Tongue (tissue), 2 donors: ENCODE results near the gene ATP9B. TPM values are rescaled to one million over a fixed set of nuclear protein-coding genes. Genes with fewer than 3 reads are reported as not detected.

ENCODE experiments used
- DNase-seq: peaks from one replicate; pipeline ENCODE4 v3.0.0-alpha.2; 2015
- total RNA-seq: library from RNA; depleted of rRNA; stranded (reverse); fragments of >200 nt; gene quantifications from one replicate; pipeline ENCODE4 v1.2.3, GENCODE V29; 2014

ATP9B gene
- total RNA-seq, 1 donor from 2014 or later: 84.5 TPM

DNA sequence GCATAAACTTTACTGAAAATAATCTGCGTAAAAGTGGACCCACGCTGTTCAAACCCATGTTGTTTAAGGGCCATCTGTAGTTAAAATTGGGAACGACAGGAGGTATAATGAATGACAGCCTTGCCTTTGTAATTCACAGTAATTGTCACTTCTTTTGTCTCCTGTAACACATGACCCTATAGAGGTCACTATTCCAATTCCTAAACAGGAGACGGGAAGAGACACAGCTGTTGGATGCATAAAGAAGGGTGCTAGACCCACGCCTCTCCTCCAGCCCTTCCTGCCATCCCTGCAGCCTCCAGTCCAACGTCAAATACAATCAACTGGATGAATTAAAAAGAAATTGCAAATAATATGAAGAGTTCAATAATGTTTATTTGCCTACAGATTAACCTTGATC is 263.5 kb downstream of the ATP9B start:
- DNase-seq: no peak

DNA sequence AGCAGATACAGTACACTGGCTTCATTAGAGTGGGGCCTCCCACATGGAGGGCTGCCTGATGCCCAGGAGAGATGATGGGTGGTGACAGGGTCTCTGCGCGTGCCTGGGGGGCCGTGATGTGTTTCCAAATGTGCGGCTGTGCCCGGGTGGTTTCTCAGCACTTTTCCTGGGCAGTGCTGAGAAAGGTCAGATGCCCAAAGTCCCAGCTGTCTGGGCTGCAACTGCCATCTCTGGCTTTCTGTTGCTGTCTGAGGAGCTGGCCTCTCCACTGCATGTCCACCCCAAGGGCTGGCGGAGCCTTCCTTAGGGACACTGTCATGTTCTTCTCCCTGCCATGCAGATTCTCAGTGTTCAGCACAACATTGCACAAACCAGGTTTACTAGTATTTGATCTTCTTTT is 263.9 kb downstream of the ATP9B start:
- DNase-seq: no peak

DNA sequence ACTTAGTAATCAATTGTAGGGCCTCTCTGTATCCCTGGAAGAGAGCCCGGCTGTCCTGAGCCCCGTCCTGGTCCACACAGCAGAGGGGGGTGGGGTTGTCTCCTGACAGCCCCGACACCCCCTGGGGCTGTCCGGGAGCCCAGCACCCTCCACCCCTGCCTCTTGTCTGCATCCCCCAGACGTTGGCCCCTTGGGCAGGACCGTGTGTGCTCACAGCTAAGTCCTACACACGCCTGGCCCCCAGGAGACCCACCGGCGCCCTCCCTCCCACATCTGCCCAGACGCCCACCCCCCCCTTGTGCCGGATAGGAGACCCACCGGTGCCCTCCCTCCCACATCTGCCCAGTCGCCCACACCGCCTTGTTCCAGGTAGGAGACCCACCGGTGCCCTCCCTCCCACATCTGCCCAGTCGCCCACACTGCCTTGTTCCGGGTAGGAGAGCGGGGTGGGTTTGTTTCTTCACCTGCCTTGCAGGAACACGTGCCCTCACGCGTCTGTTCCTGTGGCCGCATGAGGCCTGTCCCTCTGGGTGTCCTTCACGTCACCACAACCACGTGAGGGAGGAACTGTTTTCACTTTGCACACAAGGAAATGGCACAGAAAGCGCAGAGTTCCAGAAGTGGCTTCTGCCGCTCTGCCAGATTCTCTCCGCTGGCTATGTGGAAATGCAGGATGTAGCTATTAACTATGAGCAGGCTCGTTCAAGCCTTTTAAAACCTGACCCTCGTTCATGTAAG is 265.5 kb downstream of the ATP9B start:
- DNase-seq: no peak

DNA sequence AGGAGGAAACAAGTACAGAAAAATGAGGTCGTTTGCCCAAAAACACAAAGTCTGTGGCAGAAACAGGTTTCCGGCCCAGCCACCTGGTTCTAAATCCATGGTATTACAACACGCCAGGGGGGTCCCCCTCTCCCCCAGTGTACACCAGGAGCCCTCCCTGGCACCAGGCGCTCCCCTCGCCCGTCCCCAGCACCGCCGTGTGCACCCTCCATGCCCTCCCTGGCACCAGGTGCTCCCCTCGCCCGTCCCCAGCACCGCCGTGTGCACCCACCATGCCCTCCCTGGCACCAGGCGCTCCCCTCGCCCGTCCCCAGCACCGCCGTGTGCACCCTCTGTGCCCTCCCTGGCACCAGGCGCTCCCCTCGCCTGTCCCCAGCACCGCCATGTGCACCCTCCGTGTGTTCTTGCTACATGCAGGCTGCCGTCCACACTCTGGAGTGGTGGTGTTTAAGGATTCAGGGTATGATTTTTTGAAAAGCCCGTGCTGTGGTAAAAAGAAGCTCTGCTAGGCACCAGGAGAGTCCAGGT is 266.7 kb downstream of the ATP9B start:
- no peak for DNase-seq

DNA sequence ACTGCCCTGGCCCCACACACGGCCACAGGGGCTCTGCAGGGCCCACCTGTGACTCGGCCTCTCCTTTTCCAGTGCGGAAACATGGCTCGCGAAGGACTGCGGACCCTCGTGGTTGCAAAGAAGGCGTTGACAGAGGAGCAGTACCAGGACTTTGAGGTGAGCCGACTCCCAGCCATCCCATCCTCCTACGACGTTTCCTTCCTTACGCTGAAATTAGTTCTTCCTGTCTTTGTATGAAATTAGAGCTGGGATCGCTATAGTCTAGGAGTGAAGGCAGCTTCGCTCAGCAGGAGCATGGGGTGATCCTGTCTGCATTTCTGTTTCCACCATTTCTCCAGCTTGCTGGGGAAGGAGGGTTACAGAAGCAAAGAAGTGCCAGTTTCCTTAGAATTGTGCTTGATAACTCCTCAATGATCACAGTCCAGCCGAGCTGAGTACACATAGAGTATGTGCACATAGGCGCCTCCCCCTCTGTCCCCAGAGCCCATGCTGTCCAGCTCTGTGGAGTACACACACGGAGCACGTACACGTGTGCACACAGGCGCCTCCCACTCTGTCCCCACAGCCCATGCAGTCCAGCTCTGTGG is 267.5 kb downstream of the ATP9B start:
- DNase-seq: no peak

DNA sequence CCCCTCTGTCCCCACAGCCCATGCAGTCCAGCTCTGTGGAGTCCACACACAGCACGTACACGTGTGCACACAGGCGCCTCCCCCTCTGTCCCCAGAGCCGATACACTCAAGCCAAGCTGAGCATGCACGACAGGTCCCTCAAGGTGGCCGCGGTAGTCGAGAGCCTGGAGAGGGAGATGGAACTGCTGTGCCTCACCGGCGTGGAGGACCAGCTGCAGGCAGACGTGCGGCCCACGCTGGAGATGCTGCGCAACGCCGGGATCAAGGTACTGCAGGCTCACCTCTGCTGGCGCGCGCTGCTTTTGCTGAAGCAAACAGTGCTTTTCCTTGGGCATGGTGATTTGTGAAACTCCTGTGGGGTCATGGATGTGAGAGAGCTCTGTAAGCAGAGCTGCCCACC is 268.0 kb downstream of the ATP9B start:
- no peak for DNase-seq

DNA sequence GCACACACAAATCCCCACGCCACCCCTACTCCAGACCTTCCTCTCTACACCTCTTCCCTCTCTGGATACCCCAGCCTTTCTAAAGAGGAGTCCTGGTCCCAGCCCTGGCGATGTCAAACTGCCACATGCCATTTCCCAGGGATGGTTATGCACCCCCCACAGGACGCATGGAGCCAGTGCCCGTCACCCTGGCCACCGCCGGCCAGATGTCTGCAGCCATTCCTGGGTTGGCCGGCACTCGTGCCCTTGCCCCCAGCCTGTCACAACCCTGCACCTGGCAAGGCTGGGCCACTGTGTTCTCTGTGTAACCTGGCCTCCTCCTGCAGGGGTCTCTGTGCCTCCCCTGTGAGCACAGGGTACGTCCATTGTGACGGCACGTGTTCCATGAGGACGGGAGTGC is 268.4 kb downstream of the ATP9B start:
- no peak for DNase-seq

DNA sequence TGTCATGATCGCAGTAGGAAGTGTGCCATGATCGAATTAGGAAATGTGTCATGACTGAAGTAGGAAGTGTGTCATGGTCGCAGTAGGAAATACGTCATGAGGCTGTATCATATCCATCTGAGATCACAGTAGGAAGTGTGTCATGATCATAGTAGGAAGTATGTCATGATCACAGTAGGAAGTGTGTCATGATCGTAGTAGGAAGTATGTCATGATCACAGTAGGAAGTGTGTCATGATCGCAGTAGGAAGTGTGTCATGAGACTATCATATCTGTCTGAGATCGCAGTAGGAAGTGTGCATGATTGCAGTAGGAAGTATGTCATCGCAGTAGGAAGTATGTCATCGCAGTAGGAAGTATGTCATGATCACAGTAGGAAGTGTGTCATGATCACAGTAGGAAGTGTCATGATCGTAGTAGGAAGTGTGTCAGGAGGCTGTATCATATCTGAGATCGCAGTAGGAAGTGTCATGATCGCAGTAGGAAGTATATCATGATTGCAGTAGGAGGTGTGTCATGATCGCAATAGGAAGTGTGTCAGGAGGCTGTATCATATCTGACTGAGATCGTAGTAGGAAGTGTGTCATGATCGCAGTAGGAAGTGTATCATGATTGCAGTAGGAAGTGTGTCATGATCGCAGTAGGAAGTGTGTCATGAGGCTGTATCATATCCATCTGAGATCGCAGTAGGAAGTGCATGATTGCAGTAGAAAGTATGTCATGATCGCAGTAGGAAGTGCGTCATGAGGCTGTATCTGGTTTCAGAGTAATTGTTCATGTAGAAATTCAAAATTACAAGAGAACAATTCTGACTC is 270.1 kb downstream of the ATP9B start:
- DNase-seq: no peak

DNA sequence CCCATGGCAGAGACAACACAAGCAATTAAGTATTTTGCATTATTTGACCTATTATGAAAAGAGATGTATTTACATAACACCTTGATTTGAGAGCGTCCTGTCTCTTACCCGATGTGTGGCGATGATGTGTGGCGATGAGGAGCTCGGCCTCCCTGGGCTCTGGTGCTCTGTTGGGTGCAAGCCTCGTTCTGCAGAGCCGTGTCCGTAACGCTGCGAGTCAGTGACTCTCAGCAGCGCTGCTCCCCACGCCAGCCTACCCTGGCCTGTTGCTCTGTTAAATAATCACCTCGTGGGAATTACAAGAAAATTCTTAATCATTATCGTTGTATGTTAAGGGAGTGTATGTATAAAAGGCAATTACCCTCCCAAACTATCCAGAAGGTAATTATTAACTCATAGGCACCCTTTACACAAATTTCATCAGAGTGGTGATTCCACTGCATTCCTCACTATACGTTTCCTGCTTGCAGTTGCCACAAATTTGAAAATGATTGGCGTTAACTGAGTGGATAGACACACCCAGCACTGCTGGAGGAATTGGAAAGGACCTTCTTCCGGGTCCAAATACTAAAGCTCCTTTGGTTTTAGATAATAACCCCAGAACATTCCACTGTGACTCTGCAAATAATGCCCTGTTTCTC is 274.5 kb downstream of the ATP9B start:
- no peak for DNase-seq

DNA sequence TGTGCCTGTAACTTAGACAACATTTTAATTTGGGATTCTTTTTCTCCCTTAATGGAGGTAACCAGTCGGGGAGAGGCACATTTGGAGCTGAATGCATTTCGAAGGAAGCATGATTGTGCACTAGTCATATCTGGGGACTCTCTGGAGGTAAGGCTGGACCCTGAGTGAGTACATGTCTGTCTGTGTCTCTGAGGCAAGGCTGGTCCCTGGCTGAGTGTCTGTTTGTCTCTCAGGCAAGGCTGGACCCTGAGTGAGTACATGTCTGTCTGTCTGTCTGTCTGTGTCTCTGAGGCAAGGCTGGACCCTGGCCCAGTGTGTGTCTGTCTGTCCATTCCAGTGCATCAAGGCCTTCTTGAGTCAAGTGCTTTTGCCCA is 275.0 kb downstream of the ATP9B start:
- DNase-seq: no peak

DNA sequence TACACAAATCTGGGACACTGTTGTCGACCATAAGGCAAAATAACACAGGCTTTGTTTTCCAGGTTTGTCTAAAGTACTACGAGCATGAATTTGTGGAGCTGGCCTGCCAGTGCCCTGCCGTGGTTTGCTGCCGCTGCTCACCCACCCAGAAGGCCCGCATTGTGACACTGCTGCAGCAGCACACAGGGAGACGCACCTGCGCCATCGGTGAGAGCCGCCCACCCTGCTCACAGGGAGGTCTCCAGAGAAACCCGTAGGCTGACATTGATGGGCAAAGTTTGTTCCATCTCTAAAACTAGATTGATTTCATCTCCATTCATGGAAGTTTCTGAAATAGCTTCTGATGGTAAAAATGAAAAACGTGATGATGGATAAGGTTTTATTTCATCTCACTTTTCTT is 276.2 kb downstream of the ATP9B start:
- no peak for DNase-seq

DNA sequence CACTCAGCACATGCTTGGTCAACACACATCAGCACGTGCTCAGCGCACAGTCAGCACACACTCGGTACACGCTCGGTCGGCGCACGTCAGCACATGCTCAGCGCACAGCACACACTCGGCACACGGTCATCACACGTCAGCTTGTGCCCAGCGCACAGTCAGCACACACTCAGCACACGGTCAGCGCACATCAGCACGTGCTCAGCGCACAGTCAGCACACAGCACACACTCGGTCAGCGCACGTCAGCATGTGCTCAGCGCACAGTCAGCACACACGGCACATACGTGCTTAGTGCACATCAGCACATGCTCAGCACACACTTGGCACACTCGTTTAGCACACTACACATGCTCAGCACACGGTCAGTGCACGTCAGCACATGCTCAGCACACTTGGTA is 276.8 kb downstream of the ATP9B start:
- DNase-seq: no peak

DNA sequence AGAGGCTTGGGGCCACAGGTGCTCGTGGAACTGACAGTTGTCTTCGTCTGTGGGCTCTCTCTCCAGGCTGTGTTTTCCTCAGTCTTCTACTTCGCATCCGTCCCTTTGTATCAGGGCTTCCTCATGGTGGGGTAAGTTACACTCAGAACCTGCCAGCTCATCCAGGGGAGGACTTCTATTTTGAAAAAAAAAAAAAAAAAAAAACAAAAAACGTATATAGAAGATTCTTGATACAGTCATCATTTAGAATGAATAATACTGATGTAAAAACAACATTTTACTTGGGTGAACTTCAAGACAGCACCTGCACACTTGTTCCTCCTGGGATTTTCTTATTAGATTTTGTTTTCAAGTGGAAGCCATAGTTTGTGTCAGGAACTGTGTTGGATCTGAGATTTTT is 278.9 kb downstream of the ATP9B start:
- DNase-seq: no peak

DNA sequence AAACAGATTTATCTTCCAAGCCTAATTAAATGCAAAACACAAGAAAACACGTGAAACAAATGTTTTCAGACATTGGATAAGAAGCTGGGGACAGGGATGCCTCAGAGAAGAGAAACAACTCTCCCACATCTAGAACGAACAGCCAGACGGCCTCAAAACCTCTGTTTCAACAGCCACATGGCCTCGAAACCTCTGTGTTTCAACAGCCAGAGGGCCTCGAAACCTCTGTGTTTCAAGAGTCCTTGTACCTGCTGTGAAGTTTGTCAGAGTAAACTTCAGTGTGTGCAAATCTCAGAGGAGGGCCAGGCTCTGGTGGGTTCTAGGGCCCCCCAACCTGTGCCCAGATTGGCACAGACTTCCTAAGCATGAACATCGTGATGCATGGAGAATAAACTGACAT is 283.2 kb downstream of the ATP9B start:
- DNase-seq: no peak

DNA sequence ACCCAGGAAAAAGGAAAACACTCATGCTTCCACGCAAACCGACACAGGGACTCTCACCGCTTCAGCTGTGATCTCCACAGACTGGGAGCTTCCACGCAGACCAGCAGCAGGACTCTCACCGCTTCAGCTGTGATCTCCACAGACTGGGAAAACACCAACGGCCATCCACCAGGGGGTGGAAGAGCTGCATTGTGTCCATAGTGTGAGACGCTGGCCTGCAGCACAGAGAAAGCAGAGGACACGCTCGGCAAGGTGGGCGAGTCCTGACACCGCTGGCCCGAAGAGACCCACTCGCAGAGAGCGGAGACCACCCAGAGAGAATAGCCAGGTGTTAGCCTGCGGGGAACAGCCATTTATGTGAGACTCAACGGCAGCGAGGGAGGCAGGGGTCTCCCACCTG is 284.1 kb downstream of the ATP9B start:
- no peak for DNase-seq

DNA sequence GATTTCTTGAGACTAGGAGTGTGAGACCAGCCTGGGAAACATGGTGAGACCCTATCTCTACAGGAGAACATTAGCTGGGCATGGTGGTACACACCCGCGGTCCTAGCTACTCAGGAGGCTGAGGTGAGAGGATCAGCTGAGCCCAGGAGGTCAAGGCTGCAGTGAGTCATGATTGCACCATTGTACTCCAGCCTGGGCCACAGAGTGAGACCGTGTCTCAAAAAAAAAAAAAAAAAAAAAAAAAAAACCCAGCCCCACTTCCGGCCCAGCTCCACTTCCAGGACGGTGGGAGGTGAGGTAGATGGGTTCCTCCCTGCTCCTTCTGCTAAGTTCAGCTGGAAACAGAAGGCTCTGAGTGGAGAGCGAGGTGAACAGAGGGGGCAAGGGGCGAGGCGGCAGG is 285.2 kb downstream of the ATP9B start:
- no peak for DNase-seq

DNA sequence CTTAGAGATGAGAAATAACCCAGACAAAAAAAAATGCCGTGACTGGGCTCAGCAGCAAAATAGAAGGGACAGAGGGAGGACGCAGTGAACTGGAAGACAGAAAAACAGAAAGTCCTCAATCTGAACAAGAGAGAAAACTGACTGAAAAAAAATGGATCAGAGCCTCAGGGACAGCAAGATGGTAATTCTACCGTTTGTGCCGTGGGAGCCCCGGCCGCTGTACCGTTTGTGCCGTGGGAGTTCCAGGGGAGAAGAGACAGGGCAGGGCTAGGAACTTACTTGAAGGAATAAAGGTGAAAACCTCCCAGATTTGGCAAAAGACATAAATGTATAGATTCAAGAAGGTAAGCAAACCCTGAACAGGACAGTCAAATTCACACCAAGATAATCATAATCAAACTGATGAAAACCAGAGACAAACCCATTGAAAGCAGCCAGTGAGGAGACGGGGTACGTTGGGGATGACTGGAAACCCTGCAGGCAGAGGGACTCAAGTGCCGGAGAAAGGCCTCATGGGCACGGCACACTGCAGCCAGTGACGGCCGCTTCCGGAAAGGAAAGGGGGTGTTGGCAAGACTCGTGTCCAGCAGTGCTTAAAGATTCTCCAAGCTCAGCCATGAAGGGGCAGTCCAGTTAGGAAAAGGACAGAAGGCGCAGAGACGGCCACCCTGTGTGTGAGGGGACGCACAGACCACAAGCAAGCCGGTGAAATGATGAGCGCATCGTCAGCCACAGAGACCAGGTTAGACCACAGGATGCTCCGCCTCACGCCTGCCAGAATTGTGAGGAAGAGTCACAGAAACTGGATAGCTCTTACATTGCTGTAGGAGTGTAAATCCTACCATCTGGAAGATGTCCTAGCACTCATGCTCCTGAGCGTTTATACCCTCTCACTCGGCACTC is 286.5 kb downstream of the ATP9B start:
- no peak for DNase-seq

DNA sequence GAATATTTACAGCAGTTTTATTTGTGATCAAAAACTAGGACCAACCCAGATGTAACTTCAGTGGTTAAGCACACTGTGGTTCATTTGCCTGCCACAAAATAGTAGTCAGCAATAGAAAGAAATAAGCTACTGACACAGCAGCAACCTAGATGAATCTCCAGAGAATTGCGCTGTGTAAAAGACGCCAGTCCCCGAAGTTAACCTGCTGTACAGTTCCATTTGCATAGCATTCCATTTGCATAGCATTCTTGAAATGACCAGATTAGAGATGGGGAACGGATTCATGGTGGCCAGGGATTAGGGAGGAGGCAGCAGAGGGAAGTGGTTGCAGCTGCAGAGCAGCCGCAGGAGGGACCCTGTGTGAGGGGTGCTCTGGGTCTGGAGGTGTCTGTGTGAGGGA is 287.2 kb downstream of the ATP9B start:
- no peak for DNase-seq

DNA sequence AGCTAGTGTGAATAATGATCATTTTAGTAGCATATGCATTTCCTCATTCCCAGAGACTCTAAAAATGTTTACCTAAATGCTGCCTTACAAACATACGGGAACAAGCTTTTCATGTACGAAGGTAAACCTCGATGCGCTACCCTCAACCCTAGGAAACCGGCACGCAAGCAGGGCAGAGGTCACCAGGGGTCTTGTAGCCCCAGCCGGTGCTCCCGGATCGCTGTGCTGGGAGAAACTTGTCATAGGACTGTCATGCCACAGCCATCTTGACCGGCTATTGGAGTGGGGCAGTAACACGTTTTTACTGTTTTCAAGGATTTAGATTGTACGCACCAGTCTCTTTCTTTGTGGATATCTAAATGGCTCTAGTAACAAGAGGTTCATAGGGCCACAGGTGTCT is 291.7 kb downstream of the ATP9B start:
- DNase-seq: no peak

DNA sequence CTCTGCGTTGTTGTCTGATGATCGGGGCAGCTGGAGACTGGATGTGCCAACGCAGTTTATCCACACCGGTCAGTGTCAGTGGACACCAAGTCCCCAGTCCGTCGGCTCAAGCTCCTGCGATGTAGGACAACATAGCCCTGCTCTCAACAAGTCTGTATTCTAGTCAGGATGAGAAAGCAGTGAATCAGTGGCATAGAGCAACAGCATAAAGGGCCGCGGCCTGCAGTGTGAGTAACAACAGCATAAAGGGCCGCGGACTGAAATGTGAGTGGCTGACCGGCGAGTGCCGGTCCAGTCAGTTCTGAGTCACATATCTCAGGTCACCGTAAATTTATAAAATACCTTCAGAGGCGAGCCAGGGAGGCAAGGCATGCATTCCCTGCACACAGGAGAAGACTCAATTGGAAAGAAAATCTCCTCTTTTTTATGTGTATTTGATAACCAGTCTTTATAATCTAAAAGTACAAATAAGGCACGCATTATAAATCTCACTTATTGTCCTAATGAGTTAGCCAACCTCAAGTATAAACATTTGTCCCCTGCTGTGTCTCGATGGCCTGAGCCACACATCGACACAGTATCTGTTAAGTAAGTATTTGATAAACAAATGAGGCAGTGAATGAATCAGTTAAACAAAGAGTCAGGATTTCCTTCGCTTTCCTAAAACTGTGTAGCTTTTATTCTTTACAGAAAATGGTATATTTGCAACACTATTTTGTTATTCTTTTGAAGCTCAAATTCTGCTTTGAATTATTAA is 292.8 kb downstream of the ATP9B start:
- DNase-seq: no peak

DNA sequence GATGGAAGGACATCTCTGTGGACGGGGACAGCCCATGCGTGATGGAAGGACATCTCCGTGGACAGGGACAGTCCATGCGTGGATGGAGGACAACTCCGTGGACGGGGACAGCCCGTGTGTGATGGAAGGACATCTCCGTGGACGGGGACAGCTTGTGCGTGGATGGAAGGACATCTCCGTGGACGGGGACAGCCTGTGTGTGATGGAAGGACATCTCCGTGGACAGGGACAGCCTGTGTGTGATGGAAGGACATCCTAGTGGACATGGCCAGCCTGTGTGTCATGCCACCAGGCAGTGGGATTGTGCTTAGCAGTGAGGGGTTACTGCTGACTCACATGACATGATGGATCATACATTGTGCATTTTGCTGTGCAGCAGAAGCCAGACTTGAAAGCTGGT is 296.5 kb downstream of the ATP9B start:
- no peak for DNase-seq
